IPS DF 19.7 (cell line): ENCODE results near the gene ENPP1.
"Not testable (repeated sequence)": the region's sequence is repeated elsewhere in the genome, so short reads cannot be mapped to it uniquely, and the experiment has no call there.

ENCODE experiments used
- DNase-seq: peaks from one replicate; pipeline ENCODE4 v3.0.0-alpha.2; 2013; ENCODE audit warnings: low read depth, low spot score

ENPP1 gene

DNA sequence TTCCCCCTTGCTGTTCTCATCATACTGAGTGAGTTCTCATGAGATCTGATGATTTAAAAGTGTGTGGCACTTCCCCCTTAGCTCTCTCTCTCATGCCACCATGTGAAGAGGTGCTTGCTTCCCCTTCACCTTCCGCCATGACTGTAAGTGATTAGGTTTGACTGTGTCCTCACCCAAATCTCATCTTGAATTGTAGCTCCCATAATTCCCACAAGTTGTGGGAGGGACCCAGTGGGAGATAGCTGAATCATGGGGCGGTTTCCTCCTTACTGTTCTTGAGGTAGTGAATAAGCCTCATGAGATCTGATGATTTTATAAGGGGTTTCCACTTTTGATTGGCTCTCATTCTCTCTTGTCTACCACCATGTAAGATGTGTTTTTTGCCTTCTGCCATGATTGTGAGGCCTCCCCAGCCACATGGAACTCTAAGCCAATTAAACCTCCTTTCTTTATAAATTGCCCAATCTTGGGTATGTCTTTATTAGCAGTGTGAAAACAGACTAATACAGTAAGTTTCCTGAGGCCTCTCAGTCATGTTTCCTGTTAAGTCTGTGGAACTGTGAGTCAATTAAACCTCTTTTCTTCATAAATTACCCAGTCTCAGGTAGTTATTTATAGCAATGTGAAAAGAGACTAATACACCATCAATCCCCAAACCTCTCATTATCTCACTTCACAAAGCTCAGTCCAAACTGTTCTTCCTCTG lies 108.4 kb downstream of the ENPP1 start:
- not testable (repeated sequence) for DNase-seq

DNA sequence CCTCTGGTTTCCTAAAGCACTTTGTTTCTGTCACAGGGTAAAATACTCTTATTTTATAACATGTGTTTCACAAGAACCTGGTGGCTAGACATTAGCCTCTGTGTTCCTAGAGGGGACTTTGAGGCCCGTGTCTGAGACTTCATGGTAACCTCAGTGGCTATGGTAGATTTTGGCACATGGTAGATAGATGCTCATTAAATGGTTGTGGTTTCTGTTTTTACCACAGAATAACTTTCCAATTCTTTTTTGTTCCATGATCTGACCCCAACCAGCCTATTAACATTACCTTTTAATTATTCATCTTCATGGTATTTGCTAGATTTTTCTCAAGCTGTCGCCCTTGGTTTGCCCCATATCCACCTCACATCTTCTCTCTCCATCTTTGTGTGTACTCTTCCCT lies 109.0 kb downstream of the ENPP1 start:
- no peak for DNase-seq

DNA sequence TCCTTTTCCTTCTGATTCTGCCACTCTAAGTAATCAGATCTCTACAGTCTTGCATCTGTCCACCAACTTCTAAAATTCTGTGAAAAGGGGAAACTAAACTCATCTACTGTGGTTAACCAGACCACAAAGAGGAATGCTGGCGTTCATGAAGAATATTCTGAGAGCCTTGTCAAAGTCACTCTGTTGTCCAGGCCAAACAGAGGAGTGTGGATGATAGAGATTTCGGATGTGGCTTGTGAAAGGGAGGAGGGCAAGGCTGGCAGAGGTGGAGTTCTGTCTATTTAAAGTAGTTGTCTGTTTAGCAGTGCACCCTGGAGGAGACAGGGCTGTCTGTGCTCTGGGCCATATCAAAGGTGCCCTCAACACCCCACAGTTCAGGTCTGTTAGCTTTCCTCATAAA lies 109.5 kb downstream of the ENPP1 start:
- DNase-seq, result no peak

DNA sequence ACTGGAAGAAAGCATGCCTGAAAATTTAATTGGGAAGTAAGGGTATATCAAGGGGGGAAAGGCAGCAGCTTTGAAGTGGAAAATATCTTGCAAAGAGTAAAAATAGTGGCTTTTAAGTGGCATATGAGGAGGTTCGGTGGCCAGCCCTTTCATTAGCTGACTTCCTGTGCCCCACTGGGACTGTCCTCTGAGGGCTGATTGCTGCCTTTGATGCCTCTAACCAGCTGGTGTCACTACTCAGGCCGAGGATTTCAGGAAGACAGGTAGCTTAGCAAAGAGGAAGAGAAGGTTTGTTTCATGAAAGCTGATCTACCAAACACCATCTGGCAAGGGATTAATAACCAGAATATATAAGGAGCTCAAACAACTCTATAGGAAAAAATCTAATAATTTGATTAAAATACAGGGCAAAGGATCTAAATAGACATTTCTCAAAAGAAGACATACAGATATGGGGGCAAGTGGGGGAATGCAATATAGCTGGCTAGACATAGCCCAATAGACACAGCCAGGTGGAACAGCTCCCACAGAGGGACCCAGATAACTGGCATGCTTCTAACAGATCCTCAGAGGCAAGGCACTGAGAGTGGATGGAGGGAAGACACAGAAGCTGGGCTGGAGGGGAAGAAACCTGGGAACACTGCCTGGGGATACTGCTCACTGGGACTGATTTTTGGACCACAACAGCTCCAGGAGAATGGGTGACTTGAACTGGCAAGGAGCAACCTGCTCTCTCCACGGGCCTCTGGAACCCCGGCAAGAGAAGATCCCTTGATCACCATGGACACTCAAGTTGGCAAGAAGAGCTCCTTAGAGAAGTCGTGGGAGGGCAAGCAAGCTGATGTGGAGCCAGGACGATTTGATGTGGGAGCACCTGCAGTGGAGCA lies 110.2 kb downstream of the ENPP1 start:
- no peak for DNase-seq

DNA sequence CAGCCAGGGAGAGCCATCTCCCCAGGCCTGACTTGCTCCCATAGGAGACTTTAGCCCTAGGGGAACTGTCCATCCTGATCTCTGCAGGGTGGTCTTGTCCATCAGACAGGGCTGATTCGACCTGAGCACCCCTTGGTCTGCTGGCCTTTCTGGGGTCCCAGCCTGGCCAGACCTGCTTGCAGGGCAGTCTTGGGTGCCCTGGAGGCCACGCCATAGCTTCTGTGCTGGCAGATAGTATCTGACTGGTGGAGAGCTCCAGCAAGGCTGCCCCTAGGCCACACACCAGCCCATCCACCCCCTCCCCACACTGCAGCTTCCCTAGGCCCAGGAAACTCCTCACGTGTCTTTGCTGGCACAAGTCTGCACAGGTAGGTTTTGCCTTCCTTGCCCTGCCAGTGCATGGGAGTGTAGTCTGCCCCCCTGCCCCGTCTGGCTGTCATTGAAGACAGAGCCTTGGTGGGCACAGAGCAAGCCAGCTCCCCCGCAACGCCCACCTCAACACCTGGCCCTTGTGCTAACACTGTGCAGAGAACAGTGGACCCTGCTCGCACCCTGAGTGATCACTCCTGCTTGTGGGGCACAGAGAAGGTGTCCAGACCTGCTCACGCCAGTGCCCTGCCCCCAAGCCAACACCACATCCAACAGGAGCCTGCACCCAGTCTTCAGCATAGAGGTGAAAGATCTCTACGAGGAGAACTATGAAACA lies 111.0 kb downstream of the ENPP1 start:
- DNase-seq, result no peak

DNA sequence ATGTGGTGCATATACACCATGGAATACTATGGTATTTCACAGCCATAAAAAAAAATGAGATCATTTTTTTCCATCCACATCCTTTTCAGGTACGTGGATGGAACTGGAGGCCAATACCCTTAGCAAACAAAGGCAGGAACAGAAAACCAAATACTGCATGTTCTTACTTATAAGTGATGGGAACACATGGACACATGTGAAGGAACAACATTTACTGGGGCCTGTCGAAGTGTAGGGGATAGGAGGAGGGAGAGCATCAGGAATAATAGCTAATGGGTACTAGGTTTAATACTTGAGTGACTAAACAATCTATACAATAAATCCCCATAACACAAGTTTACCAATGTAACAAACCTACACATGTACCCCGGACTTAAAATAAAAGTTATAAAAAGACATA lies 112.8 kb downstream of the ENPP1 start:
- no peak for DNase-seq

DNA sequence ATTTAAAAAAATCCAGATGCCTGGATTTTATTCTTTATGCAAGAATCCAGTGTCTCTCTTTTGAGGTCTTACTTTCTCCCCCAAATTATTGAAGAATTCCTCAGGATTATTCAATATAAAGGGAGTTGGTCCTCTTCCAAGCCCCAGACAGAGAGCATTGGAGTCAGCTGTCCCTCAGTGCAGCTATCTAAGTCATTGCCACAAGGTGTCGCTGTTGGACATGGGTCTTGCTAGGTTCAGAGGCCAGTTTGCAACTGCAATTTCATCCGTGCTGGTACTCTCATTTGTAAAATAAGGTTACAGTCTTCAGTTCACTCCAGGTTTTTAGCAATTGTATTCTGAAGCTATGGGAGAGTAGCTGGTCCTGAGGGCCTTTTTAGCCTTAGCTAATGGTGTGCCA lies 115.5 kb downstream of the ENPP1 start:
- DNase-seq, result no peak

DNA sequence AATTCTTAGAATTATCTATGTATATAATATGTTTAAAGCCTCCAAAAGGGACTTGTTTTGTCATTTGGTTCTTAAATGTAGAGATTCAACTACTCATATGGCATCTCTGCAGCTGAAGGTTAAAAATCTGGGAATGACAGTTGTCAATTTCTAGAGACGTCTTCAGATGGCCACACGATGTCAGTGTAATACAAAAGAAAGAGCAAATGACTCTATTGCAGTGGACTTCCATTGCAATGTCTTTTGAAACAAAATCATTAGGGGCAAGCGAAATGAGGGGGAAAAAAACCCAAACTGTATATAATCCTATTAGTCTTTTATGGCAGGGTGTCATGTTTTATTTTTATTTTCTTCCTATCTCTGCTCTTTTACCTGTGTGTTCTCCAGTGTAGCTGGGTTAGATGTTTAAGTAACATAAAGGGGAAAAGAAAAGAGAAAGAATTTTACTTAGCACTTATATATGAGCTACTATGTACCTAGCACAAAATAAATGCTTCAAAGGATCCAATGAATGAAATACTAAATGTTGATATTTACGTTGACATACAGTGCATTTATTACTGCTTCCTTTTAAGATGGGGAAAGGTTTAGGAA lies 117.2 kb downstream of the ENPP1 start:
- no peak for DNase-seq

DNA sequence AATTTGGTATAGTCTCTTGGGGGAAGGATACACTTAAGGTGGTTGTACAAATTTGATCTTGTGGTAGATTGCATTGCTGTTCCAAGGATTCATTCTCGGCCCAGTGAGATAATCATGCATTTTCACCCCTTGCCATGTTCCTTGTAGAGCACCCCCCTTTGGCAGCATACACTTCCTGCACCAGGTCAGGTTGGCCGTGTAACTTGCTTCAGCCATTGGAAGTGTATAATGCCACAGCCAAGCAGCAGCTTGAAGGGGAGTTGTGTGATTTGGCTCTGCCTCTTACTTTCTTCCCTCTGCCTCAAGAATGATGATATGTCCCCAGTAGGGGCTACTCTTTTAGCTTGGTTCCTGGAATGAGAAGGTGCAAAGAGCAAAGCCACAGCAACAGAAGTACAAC lies 121.4 kb downstream of the ENPP1 start:
- DNase-seq, result no peak

DNA sequence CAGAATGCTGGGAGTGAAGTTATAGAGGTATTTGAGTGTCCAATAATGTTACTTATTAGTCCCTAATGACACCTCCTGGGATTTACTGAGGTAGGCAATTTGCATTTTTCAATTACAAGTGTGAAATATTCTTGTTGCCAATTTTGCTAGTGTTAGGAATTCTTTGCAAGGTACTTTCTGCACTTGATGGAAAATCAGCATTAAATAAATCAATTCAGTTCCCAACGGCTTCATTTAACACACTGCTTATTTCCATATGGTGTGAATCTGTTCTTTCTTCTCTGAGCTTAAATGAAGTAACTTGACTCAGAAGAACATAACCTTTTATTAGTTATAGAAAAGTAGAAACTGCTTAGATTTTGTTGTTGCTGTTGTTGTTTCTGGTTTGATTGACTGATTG lies 122.2 kb downstream of the ENPP1 start:
- DNase-seq, result no peak

DNA sequence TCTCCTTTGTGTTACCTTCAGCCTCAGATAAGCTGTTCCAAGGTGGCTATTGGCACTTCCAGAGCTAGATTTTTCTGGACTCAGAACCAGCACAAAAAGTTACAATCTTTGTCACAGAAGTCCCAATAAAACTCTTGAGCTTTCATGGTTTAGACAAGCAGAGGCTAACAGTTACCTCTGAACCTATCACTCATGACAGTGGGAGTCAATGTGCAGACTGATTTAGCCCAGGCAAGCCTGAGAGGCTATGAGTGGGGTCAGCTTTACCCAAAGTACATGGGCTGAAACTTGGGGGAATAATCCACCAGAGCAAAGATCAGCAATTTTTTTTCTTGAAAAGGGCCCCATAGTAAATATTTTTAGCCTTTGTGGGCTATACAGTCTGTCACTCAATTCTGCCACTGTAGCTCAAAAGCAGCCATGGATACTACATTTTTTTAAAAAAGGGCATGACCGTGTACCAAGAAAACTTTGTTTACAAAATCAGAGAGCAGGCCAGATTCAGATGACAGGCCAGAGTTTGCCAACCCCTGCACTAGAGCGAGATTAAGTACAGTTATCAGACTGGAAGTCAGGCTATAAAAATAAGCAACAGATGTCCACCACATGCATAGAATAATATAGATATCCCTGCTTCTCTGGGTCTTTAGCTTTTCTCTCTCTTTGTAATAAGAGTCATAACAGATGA lies 123.4 kb downstream of the ENPP1 start:
- DNase-seq, result no peak

DNA sequence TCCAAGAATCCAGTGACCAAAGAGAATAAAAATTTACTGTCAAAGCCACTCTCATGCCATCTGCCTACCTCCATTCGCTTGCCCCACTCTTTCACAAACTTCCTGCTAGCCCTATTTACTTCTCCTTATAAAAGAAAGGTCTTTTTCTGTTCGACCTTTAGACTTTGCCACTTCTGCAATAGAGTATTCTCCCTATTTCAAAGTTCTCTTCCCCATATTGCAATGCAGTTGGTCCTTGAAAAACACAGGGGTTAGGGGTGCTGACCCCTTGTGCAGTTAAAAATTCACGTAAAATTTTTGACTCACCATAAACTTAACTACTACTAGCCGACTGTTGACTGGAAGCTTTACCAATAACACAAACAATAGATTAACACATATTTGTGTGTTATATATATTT lies 128.3 kb downstream of the ENPP1 start:
- DNase-seq, result no peak

DNA sequence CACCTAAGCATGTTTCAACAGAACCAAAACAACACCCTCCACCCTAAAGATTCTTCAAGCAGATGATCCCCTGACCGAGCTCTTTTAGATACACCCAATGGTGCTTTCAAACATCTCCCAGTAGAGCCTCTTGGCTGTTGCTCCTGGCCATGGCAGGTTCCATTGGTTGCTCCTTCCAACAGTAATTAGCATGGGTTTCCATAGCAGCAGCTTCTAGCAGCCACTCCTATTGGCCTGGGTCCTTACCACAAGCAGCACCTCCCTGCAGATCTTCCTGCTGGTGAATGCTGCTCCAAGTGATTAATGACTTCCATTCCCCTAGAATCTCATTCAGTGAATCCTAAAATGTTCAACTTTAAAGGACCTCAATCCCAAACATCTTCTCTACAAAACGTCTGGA lies 129.4 kb downstream of the ENPP1 start:
- DNase-seq, result no peak

DNA sequence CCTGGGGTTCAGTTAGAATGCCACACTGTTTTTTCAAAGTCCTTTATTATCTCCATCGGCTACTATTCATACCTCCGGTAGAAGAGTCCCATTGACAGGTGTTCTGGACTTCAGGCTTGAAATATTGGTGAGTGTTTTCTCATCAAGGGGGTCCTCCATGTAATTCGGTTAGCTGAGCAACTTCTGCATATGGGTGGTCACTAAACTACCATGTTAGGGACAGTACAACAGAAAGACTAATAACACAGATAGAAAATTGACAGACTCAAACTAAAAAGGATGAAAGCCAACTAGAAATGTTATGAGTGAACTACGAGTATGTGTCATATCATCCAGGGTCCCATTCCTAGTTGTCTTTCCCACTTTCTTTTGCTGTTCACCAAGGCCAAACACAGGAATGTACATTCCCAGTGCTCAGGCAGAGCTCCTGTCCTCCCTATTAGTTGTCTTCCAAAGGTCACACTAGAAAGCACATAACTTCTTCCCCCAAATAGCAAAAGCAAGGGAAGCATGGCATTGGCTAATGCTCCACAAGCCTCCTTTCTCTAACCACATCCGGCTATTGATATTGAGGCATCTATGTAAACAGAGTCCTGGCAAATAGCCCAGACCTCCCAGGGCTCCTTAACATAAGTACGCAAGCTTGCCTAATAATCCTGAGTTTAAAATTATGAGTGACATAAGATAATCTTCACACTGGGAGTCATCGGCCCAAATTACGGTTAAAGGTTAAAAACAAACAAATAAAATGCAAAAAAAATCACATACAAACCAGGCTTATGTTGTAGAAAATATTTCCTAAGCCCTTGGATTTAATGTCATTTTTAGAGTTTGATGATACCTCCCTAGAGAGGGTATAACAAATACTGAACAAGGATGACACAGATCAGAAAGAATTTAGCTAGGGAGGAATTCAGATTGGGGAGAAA lies 130.1 kb downstream of the ENPP1 start:
- no peak for DNase-seq
